ENCODE measurements around the gene CA14.
"Not testable (repeated sequence)": the region's sequence is repeated elsewhere in the genome, so short reads cannot be mapped to it uniquely, and the experiment has no call there.

The CA14 gene

GRCh38 chr1:150257624-150258585, at the start of gene CA14:
TSS of gene CA14 (plus strand) at chr1:150257774. CDS start at chr1:150258129, 355 bp downstream.
- no peaks in the 10 kb centered on the region for H3K27me3 Mint-ChIP-seq (ENCODE audit: low read depth)
- H3K27ac Mint-ChIP-seq: peak within 1 kb of the TSS; percentile 85 to 92 (median 92)
- H3K4me3 Mint-ChIP-seq: peak within 1 kb of the TSS; percentile 79 to 87 (median 83)
- no peak for TF ChIP-seq CTCF (IDR thresholded peaks at IDR 0.05; ENCODE audit: unreplicated experiment in 3 of 3)
- peaks cover 59% of the 10 kb centered on the region for H3K4me1 Mint-ChIP-seq
- H3K36me3 Mint-ChIP-seq (ENCODE audit: low read depth): no peaks in the 10 kb centered on the region
- H3K9me3 Mint-ChIP-seq: no peaks in the 10 kb centered on the region

GRCh38 chr1:150208460-150208859, 49.1 kb upstream of the CA14 start:
- H3K4me3 Mint-ChIP-seq; H3K27ac Mint-ChIP-seq; H3K36me3 Mint-ChIP-seq (ENCODE audit: low read depth); H3K9me3 Mint-ChIP-seq; H3K27me3 Mint-ChIP-seq (ENCODE audit: low read depth); H3K4me1 Mint-ChIP-seq: not testable (repeated sequence)

GRCh38 chr1:150210091-150210490, 47.5 kb upstream of the CA14 start:
- Mint-ChIP-seq H3K4me3 (no peak overlapping the region), H3K9me3 (no peaks in the 10 kb centered on the region), H3K27ac (no peak overlapping the region), H3K4me1 (peaks cover 14% of the 10 kb centered on the region), H3K36me3 (ENCODE audit: low read depth) (no peaks in the 10 kb centered on the region), H3K27me3 (ENCODE audit: low read depth) (no peaks in the 10 kb centered on the region)
- TF ChIP-seq CTCF (IDR thresholded peaks at IDR 0.05; ENCODE audit: unreplicated experiment in 3 of 3): no peak

- H3K27me3 Mint-ChIP-seq (ENCODE audit: low read depth): no peaks in the 10 kb centered on the region
- H3K4me1 Mint-ChIP-seq: peaks cover 14% of the 10 kb centered on the region
- H3K27ac Mint-ChIP-seq: no peak overlapping the region
- H3K4me3 Mint-ChIP-seq: no peak overlapping the region
- no peak for TF ChIP-seq CTCF (IDR thresholded peaks at IDR 0.05; ENCODE audit: unreplicated experiment in 3 of 3)
- no peaks in the 10 kb centered on the region for H3K36me3 Mint-ChIP-seq (ENCODE audit: low read depth)
- no peaks in the 10 kb centered on the region for H3K9me3 Mint-ChIP-seq
Measured at GRCh38 chr1:150210706-150211105, 46.9 kb upstream of the CA14 start.

- Mint-ChIP-seq H3K4me3 (no peak overlapping the region), H3K27ac (no peak overlapping the region), H3K9me3 (no peaks in the 10 kb centered on the region), H3K27me3 (ENCODE audit: low read depth) (no peaks in the 10 kb centered on the region), H3K36me3 (ENCODE audit: low read depth) (no peaks in the 10 kb centered on the region), H3K4me1 (peaks cover 14% of the 10 kb centered on the region)
- no peak for TF ChIP-seq CTCF (IDR thresholded peaks at IDR 0.05; ENCODE audit: unreplicated experiment in 3 of 3)
Measured at GRCh38 chr1:150212070-150212469, 45.5 kb upstream of the CA14 start.

- Mint-ChIP-seq H3K27ac (peak overlapping the region; percentile 80 to 97 (median 95)), H3K9me3 (no peaks in the 10 kb centered on the region), H3K27me3 (ENCODE audit: low read depth) (no peaks in the 10 kb centered on the region), H3K36me3 (ENCODE audit: low read depth) (no peaks in the 10 kb centered on the region), H3K4me1 (peaks cover 14% of the 10 kb centered on the region), H3K4me3 (peak overlapping the region; percentile 85 to 89 (median 88))
- TF ChIP-seq CTCF (IDR thresholded peaks at IDR 0.05; ENCODE audit: unreplicated experiment in 3 of 3): peak; percentile 27 to 45 (median 31)
Measured at GRCh38 chr1:150213170-150214098, 44.1 kb upstream of the CA14 start.

- H3K9me3 Mint-ChIP-seq; H3K36me3 Mint-ChIP-seq (ENCODE audit: low read depth); H3K27me3 Mint-ChIP-seq (ENCODE audit: low read depth): not testable (repeated sequence)
- H3K4me3 Mint-ChIP-seq: peak overlapping the region; percentile 85 to 89 (median 88)
- peak overlapping the region; percentile 80 to 97 (median 95) for H3K27ac Mint-ChIP-seq
- peaks cover 14% of the 10 kb centered on the region for H3K4me1 Mint-ChIP-seq
Measured at GRCh38 chr1:150214099-150214756, 43.3 kb upstream of the CA14 start.

- not testable (repeated sequence) for H3K4me3 Mint-ChIP-seq; H3K27ac Mint-ChIP-seq; H3K9me3 Mint-ChIP-seq; H3K27me3 Mint-ChIP-seq (ENCODE audit: low read depth)
- Mint-ChIP-seq H3K4me1 (peaks cover 14% of the 10 kb centered on the region), H3K36me3 (ENCODE audit: low read depth) (peaks cover 18% of the 10 kb centered on the region)
Measured at GRCh38 chr1:150215855-150216254, 41.7 kb upstream of the CA14 start.
